K562 (cell line): ENCODE measurements around the gene SLFNL1. TPM values are rescaled to one million over a fixed set of nuclear protein-coding genes. Genes with fewer than 3 reads are reported as not detected.

Source experiments
- ARID4B ChIP-seq: sonication (generic); formaldehyde crosslinking; IDR thresholded peaks from 2 replicates; pipeline ENCODE4 v1.8.0; 2022; ENCODE audit warnings: mild to moderate bottlenecking, missing genetic modification reagents
- EZH2 ChIP-seq: IDR thresholded peaks from 2 replicates; pipeline ENCODE4 v1.6.1; 2012; ENCODE audit warnings: low read depth, mild to moderate bottlenecking, inconsistent platforms, low read length, borderline replicate concordance
- HNRNPK ChIP-seq: fragments of 200-400 bp; formaldehyde crosslinking; IDR thresholded peaks from one replicate; pipeline ENCODE4 v1.6.1; 2018; ENCODE audit warnings: mild to moderate bottlenecking, low read depth, low read length; ENCODE audit not compliant: poor library complexity, severe bottlenecking
- JUNB ChIP-seq: fragments of 450-650 bp; formaldehyde crosslinking; conservative IDR thresholded peaks from 2 replicates; pipeline ENCODE4 v1.4.0; 2020; ENCODE audit warnings: mild to moderate bottlenecking
- MBD1 ChIP-seq: fragments of 250-450 bp; sonication (Bioruptor Pico); IDR thresholded peaks from 2 replicates; pipeline ENCODE4 v1.8.0; 2022; ENCODE audit warnings: inconsistent platforms
- MCM2 ChIP-seq: fragments of 450-650 bp; IDR thresholded peaks from 2 replicates; pipeline ENCODE4 v1.6.1; 2017; ENCODE audit warnings: low read depth, mild to moderate bottlenecking
- MYC ChIP-seq, 2 experiments: fragments of 250-450 bp in 1 of 2; sonication (Bioruptor Pico) in 1 of 2; IDR thresholded peaks; 2 replicates each; pipeline versions ENCODE4 v1.5.1 to v1.6.1; 2012 to 2021; ENCODE audit warnings: low read depth in 2 of 2, borderline replicate concordance in 1 of 2, improper control_type of control experiment in 1 of 2, low read length in 1 of 2, mild to moderate bottlenecking in 1 of 2, moderate library complexity in 1 of 2
- SIN3A ChIP-seq, 2 experiments: fragments of 150-350 bp in 1 of 2; IDR thresholded peaks; 2 replicates each; pipeline ENCODE4 v1.6.1; 2011 to 2016; ENCODE audit warnings: borderline replicate concordance in 2 of 2, low read depth in 2 of 2, low read length in 2 of 2, mild to moderate bottlenecking in 2 of 2, moderate library complexity in 2 of 2; ENCODE audit not compliant: control insufficient read depth in 1 of 2
- U2AF2 ChIP-seq: fragments of 200-400 bp; formaldehyde crosslinking; optimal IDR thresholded peaks from 2 replicates; pipeline ENCODE3; 2017; ENCODE audit warnings: low read depth, mild to moderate bottlenecking, low read length
- ZNF165 ChIP-seq: fragments of 250-450 bp; sonication (Bioruptor Pico); IDR thresholded peaks from 2 replicates; pipeline ENCODE4 v1.4.0; 2020; ENCODE audit warnings: borderline replicate concordance
- polyA plus RNA-seq, 8 experiments: library from polyadenylated mRNA; depleted of rRNA in 4 of 8; stranded (reverse) in 5 of 8; unstranded in 3 of 8; fragments of >200 nt; fragmentation: Nextera tagmentation in 2 of 8; fragmentation: Illumina TruSeq in 1 of 8; extraction: Ambion mirVana in 2 of 8; extraction: Trizol in 1 of 8; gene quantifications; 2 replicates each; pipeline versions ENCODE4 v1.2.1 to v1.2.3, GENCODE V29; 2011 to 2014; ENCODE audit warnings: inconsistent platforms in 1 of 8, missing spikeins in 1 of 8
- total RNA-seq, 7 experiments: library from RNA; depleted of rRNA in 6 of 7; stranded (reverse); fragments of >200 nt in 6 of 7; fragmentation: Illumina TruSeq in 2 of 7; extraction: Trizol in 2 of 7; gene quantifications; 2 replicates each; pipeline versions ENCODE4 v1.2.1 to v1.2.3, GENCODE V29; 2011 to 2021; ENCODE audit warnings: low replicate concordance in 1 of 7
- TF ChIP-seq, protein P1 (sequence below), 2 experiments: IDR thresholded peaks in 1 of 2; conservative IDR thresholded peaks in 1 of 2; 2 replicates each; pipeline ENCODE4 v1.6.1; 2016; ENCODE audit warnings: low read depth in 2 of 2, mild to moderate bottlenecking in 1 of 2, missing compliant biosample characterization in 1 of 2, missing genetic modification characterization in 1 of 2, moderate library complexity in 1 of 2
- TF ChIP-seq, protein P2 (sequence below), 2 experiments: fragments of 450-650 bp; IDR thresholded peaks; 2 replicates each; pipeline ENCODE4 v1.6.1; 2018; ENCODE audit warnings: mild to moderate bottlenecking in 2 of 2, low read depth in 1 of 2; ENCODE audit not compliant: partially characterized antibody in 2 of 2

Gene SLFNL1
- total and polyA plus RNA-seq, 9 of the 15 experiments (the other 6 are each of a cell fraction or from before 2014, with no cell fraction given): 0.05 to 0.14 (median 0.06) TPM; not detected in 5

DNA sequence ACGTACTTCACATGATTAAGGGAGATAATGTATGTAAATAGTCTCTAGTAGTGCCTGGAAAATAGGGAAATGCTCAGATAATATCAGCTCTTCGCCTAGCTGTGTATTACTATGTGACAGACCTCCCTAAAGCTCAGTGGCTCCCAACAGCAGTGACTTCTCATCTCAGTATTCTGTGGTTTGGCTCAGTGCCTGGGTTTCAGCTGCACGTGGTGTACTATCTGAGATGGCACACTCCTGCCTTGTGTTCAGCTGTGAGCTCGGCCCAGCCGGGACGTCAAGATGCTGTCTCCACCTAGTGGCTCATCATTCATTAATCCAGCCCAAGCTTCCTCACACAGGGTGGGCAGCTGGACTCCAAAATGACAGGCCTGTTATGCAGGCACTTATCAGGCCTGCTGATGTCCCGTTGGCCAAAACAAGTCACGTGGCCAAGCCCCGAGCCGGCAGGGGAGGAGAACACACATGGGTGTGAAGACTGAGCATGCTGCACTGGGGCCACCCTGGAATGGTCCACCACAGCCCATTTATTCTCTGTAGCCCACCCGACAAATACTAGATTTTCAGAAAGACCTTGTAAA lies 17.8 kb downstream of the SLFNL1 start (continued):
- TF ChIP-seq EZH2 (no peak; the same call in 1 of the 2 replicates), MBD1 (CRISPR knock-in tag) (no peak), MYC (IDR thresholded peaks at IDR 0.05; ENCODE audit: low read depth, low read length) (peak; percentile 98), MYC (CRISPR knock-in tag; IDR thresholded peaks at IDR 0.05; ENCODE audit: borderline replicate concordance, low read depth) (no peak), MCM2 (no peak), ZNF165 (CRISPR knock-in tag) (no peak), SIN3A (IDR thresholded peaks at IDR 0.05; ENCODE audit: borderline replicate concordance in 2 of 2, control insufficient read depth in 1 of 2, low read depth in 2 of 2, low read length in 2 of 2) (peak; percentile 99 to 100), ARID4B (peak; percentile 99), JUNB (CRISPR knock-in tag) (no peak), U2AF2 (no peak), HNRNPK (no peak)
- TF ChIP-seq, protein P1, sequence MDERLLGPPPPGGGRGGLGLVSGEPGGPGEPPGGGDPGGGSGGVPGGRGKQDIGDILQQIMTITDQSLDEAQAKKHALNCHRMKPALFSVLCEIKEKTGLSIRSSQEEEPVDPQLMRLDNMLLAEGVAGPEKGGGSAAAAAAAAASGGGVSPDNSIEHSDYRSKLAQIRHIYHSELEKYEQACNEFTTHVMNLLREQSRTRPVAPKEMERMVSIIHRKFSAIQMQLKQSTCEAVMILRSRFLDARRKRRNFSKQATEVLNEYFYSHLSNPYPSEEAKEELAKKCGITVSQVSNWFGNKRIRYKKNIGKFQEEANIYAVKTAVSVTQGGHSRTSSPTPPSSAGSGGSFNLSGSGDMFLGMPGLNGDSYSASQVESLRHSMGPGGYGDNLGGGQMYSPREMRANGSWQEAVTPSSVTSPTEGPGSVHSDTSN (CRISPR knock-in tag; IDR thresholded peaks at IDR 0.05; ENCODE audit: low read depth): no peak
- TF ChIP-seq, protein P1 (tag; conservative IDR thresholded peaks at IDR 0.05; ENCODE audit: low read depth): peak; percentile 94
- TF ChIP-seq, protein P2, sequence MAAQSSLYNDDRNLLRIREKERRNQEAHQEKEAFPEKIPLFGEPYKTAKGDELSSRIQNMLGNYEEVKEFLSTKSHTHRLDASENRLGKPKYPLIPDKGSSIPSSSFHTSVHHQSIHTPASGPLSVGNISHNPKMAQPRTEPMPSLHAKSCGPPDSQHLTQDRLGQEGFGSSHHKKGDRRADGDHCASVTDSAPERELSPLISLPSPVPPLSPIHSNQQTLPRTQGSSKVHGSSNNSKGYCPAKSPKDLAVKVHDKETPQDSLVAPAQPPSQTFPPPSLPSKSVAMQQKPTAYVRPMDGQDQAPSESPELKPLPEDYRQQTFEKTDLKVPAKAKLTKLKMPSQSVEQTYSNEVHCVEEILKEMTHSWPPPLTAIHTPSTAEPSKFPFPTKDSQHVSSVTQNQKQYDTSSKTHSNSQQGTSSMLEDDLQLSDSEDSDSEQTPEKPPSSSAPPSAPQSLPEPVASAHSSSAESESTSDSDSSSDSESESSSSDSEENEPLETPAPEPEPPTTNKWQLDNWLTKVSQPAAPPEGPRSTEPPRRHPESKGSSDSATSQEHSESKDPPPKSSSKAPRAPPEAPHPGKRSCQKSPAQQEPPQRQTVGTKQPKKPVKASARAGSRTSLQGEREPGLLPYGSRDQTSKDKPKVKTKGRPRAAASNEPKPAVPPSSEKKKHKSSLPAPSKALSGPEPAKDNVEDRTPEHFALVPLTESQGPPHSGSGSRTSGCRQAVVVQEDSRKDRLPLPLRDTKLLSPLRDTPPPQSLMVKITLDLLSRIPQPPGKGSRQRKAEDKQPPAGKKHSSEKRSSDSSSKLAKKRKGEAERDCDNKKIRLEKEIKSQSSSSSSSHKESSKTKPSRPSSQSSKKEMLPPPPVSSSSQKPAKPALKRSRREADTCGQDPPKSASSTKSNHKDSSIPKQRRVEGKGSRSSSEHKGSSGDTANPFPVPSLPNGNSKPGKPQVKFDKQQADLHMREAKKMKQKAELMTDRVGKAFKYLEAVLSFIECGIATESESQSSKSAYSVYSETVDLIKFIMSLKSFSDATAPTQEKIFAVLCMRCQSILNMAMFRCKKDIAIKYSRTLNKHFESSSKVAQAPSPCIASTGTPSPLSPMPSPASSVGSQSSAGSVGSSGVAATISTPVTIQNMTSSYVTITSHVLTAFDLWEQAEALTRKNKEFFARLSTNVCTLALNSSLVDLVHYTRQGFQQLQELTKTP (IDR thresholded peaks at IDR 0.05; ENCODE audit: low read depth in 1 of 2, partially characterized antibody in 2 of 2): peak in 1 of 2 experiments; percentile 81
